Keratinocyte (primary cell): Measurements from ENCODE around the gene ROBO2. TPM values are rescaled to one million over a fixed set of nuclear protein-coding genes. Genes with fewer than 3 reads are reported as not detected.

Experiments used
- DNase-seq: peaks from one replicate; pipeline ENCODE4 v3.0.0-alpha.2; 2011; ENCODE audit warnings: low read depth, missing footprints, low spot score
- FAIRE-seq: peaks from 2 replicates; lab custom pipeline; 2011; peaks lifted over from hg19 to GRCh38; lab: Jason Lieb, UNC
- H2AFZ ChIP-seq: 2 replicates; pipeline ENCODE4 v1.6.0; 2012; ENCODE audit warnings: low read length, control low read depth, inconsistent platforms; ENCODE audit not compliant: control insufficient read depth
- H3K27ac ChIP-seq: 2 replicates; pipeline ENCODE4 v1.5.1; 2011; ENCODE audit warnings: low read length; ENCODE audit not compliant: control insufficient read depth, insufficient read depth
- H3K27me3 ChIP-seq: 3 replicates; pipeline ENCODE4 v1.6.0; 2011; ENCODE audit warnings: low read length; ENCODE audit not compliant: control insufficient read depth, insufficient read depth; ENCODE audit errors: extremely low read depth
- H3K36me3 ChIP-seq, 2 experiments: 2 replicates in 1 of 2; 3 replicates in 1 of 2; pipeline ENCODE4 v1.5.1; 2011; ENCODE audit warnings: low read length in 2 of 2, mild to moderate bottlenecking in 1 of 2; ENCODE audit not compliant: control insufficient read depth in 2 of 2, insufficient read depth in 2 of 2; ENCODE audit errors: extremely low read depth in 1 of 2
- H3K4me1 ChIP-seq: 3 replicates; pipeline ENCODE4 v1.5.1; 2011; ENCODE audit warnings: low read length; ENCODE audit not compliant: control insufficient read depth, insufficient read depth; ENCODE audit errors: extremely low read depth
- H3K4me2 ChIP-seq: 3 replicates; pipeline ENCODE4 v1.6.0; 2011; ENCODE audit warnings: low read depth, low read length; ENCODE audit not compliant: control insufficient read depth, insufficient read depth; ENCODE audit errors: extremely low read depth
- H3K4me3 ChIP-seq, 3 experiments: fragments of 200-600 bp in 1 of 3; sonication (generic) in 1 of 3; 2 replicates in 2 of 3; 3 replicates in 1 of 3; pipeline ENCODE4 v1.5.1; 2011 to 2016; ENCODE audit warnings: low read length in 3 of 3, mild to moderate bottlenecking in 3 of 3, control low read depth in 2 of 3, inconsistent platforms in 1 of 3, low read depth in 1 of 3, mixed read lengths in 1 of 3, mixed run types in 1 of 3, moderate library complexity in 1 of 3; ENCODE audit not compliant: control insufficient read depth in 2 of 3, insufficient read depth in 2 of 3; ENCODE audit errors: extremely low read depth in 1 of 3
- H3K79me2 ChIP-seq: 2 replicates; pipeline ENCODE4 v1.6.0; 2012; ENCODE audit warnings: low read length; ENCODE audit not compliant: control insufficient read depth, insufficient read depth
- H3K9ac ChIP-seq: 3 replicates; pipeline ENCODE4 v1.6.0; 2011; ENCODE audit warnings: low read length; ENCODE audit not compliant: control insufficient read depth, insufficient read depth; ENCODE audit errors: extremely low read depth
- H3K9me1 ChIP-seq: 3 replicates; pipeline ENCODE4 v1.6.0; 2011; ENCODE audit warnings: low read length; ENCODE audit not compliant: control insufficient read depth, insufficient read depth; ENCODE audit errors: extremely low read depth
- H3K9me3 ChIP-seq: 2 replicates; pipeline ENCODE4 v1.5.1; 2012; ENCODE audit warnings: low read depth, low read length; ENCODE audit not compliant: control insufficient read depth
- H4K20me1 ChIP-seq: 3 replicates; pipeline ENCODE4 v1.6.0; 2011; ENCODE audit warnings: low read length; ENCODE audit not compliant: control insufficient read depth, insufficient read depth; ENCODE audit errors: extremely low read depth
- EZH2 ChIP-seq: IDR thresholded peaks from one replicate; pipeline ENCODE4 v1.6.1; 2012; ENCODE audit warnings: inconsistent platforms, mild to moderate bottlenecking, low read length, moderate library complexity
- dilution Hi-C: fragments of 300-500 bp; cut with MboI; formaldehyde crosslinking; loops from one replicate; pipeline ENCODE4 v1.7.0; 2020; ENCODE audit warnings: low sequenced_read_pairs; ENCODE audit not compliant: extremely low pct_ligation_motif_present
- polyA plus RNA-seq, 5 experiments: library from polyadenylated mRNA; depleted of rRNA in 3 of 5; stranded (reverse) in 3 of 5; stranded (forward) in 1 of 5; unstranded in 1 of 5; fragments of >200 nt; gene quantifications; 1 replicate in 1 of 5; 2 replicates in 3 of 5; 3 replicates in 1 of 5; pipeline versions ENCODE4 v1.2.1 to v1.2.3, GENCODE V29; 2011 to 2012; ENCODE audit warnings: missing spikeins in 2 of 5, low read depth in 1 of 5, low replicate concordance in 1 of 5
- TF ChIP-seq, protein P1 (sequence below), 3 experiments: IDR thresholded peaks in 1 of 3; conservative IDR thresholded peaks in 1 of 3; optimal IDR thresholded peaks in 1 of 3; 2 replicates in 2 of 3; 3 replicates in 1 of 3; pipeline versions ENCODE3 to v1.5.1; 2011; ENCODE audit warnings: low read length in 3 of 3, mild to moderate bottlenecking in 3 of 3, moderate library complexity in 2 of 3, control low read depth in 1 of 3, inconsistent platforms in 1 of 3; ENCODE audit not compliant: insufficient read depth in 2 of 3; ENCODE audit errors: extremely low read depth in 1 of 3

Gene ROBO2
- polyA plus RNA-seq, 1 donor (not counting 4 experiments of a cell fraction or from before 2014, with no cell fraction given) = 0.30 TPM

- no peak overlapping the region for H3K9ac ChIP-seq
- TF ChIP-seq EZH2 = no peak
- TF ChIP-seq, protein P1, sequence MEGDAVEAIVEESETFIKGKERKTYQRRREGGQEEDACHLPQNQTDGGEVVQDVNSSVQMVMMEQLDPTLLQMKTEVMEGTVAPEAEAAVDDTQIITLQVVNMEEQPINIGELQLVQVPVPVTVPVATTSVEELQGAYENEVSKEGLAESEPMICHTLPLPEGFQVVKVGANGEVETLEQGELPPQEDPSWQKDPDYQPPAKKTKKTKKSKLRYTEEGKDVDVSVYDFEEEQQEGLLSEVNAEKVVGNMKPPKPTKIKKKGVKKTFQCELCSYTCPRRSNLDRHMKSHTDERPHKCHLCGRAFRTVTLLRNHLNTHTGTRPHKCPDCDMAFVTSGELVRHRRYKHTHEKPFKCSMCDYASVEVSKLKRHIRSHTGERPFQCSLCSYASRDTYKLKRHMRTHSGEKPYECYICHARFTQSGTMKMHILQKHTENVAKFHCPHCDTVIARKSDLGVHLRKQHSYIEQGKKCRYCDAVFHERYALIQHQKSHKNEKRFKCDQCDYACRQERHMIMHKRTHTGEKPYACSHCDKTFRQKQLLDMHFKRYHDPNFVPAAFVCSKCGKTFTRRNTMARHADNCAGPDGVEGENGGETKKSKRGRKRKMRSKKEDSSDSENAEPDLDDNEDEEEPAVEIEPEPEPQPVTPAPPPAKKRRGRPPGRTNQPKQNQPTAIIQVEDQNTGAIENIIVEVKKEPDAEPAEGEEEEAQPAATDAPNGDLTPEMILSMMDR (optimal IDR thresholded peaks at IDR 0.05 in 1 of 3, IDR thresholded peaks at IDR 0.05 in 1 of 3, conservative IDR thresholded peaks at IDR 0.05 in 1 of 3; ENCODE audit: extremely low read depth in 1 of 3, insufficient read depth in 2 of 3, low read length in 3 of 3) = no peak
- dilution Hi-C loops = no loop called here
- H3K36me3 ChIP-seq = no peaks in the 10 kb centered on the region
- no peaks in the 10 kb centered on the region for H3K4me1 ChIP-seq
- H3K4me2 ChIP-seq = no peak overlapping the region
- no peak for FAIRE-seq
- H3K9me3 ChIP-seq = no peaks in the 10 kb centered on the region
- no peaks in the 10 kb centered on the region for H4K20me1 ChIP-seq
- no peak overlapping the region for H3K4me3 ChIP-seq
- no peak for DNase-seq
- H3K27me3 ChIP-seq = no peaks in the 10 kb centered on the region
- no peak overlapping the region for H2AFZ ChIP-seq
- no peak overlapping the region for H3K27ac ChIP-seq
- H3K79me2 ChIP-seq = no peaks in the 10 kb centered on the region
- no peaks in the 10 kb centered on the region for H3K9me1 ChIP-seq
Observed at GRCh38 chr3:77222701-77223100, 182.8 kb downstream of the ROBO2 start.

DNA sequence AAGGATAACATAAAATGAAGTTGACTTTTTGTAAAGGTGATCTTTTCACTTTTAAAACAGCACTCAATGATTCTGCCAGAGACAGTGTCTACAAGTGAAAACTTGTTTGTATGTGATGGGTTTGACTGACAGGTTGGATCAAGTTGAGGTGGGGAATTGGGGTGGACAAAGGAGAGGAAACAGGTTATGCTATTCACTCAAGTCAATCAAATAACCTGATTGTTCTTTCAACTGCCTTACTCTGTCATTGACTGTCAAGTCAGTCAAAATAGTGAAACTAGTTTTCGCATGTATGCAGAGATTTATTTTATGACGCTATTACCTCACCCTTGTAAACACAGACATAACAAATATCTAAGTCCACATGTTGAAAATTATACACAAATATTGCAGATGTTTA lies 187.7 kb downstream of the ROBO2 start:
- no peaks in the 10 kb centered on the region for H3K27me3 ChIP-seq
- no peaks in the 10 kb centered on the region for H3K9me3 ChIP-seq
- no peak overlapping the region for H3K4me3 ChIP-seq
- no peak for TF ChIP-seq EZH2
- TF ChIP-seq, protein P1 (optimal IDR thresholded peaks at IDR 0.05 in 1 of 3, IDR thresholded peaks at IDR 0.05 in 1 of 3, conservative IDR thresholded peaks at IDR 0.05 in 1 of 3; ENCODE audit: extremely low read depth in 1 of 3, insufficient read depth in 2 of 3, low read length in 3 of 3) = no peak
- no peak overlapping the region for H3K4me2 ChIP-seq
- no peaks in the 10 kb centered on the region for H3K36me3 ChIP-seq
- no peaks in the 10 kb centered on the region for H3K79me2 ChIP-seq
- H3K9me1 ChIP-seq = no peaks in the 10 kb centered on the region
- FAIRE-seq (no peak), DNase-seq (no peak)
- dilution Hi-C loops = no loop called here
- H3K27ac ChIP-seq = no peak overlapping the region
- no peak overlapping the region for H3K9ac ChIP-seq
- no peak overlapping the region for H2AFZ ChIP-seq
- H4K20me1 ChIP-seq = no peaks in the 10 kb centered on the region
- H3K4me1 ChIP-seq = no peaks in the 10 kb centered on the region
